ENCODE measurements around the gene GRIFIN. TPM values are rescaled to one million over a fixed set of nuclear protein-coding genes. Genes with fewer than 3 reads are reported as not detected.
A peak's percentile ranks its signal among the peaks of the same experiment; 100 is the strongest.

GRIFIN gene
- polyA plus RNA-seq, 2 of the 4 experiments (the other 2 are of a cell fraction) = not detected

DNA sequence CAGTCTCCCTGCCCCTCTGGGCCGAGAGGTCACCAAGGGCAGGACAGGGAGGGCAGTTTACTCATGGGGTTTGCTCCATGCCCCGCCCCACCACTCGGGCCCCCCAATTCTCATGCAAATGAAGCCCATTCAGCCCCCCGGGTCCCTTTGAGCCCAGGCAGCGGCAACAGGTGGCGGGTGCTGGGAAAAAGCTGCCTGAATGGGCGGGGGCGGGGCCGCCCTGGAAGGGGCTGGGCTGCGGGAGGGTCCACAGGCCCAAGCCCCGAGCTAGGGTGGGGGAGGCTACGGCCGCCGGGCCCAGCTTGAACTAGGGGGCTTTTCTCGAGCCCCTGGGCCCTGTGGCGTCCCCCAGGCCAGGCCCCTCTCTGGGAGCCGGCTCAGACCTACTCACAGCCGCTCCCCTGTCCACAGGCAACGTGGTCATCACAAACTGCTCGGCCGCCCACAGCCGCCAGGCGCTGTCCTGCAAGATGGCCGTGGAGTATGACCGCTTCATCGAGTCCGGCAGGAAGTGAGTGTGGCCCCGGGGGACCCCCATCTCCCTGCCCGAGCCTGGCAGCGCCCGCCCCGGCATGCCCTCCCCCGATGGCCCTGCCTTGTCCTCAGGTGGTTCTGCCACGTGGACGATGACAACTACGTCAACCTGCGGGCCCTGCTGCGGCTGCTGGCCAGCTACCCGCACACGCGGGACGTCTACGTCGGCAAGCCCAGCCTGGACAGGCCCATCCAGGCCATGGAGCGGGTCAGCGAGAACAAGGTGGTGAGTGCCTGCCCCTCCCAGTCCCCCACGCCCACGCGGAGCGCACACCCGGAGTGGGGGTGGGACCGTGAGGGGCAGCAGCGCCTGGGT lies 48.8 kb upstream of the GRIFIN start (continued):
- TF ChIP-seq NR3C1 (IDR thresholded peaks at IDR 0.05) (no peak), RNF2 (IDR thresholded peaks at IDR 0.05; ENCODE audit: borderline replicate concordance, low read depth) (no peak)

GRCh38 chr7:2523941-2524807 lies 48.0 kb upstream of the GRIFIN start:
- ChIA-PET CTCF (interaction anchor here (0.6 to 2.2 kb wide), 6 partner anchors 13 to 55 kb away, joined by 3 to 9 read pairs (median 4); no protein-coding TSS in a partner anchor), POLR2A (no interaction called here)
- TF ChIP-seq, protein P1, sequence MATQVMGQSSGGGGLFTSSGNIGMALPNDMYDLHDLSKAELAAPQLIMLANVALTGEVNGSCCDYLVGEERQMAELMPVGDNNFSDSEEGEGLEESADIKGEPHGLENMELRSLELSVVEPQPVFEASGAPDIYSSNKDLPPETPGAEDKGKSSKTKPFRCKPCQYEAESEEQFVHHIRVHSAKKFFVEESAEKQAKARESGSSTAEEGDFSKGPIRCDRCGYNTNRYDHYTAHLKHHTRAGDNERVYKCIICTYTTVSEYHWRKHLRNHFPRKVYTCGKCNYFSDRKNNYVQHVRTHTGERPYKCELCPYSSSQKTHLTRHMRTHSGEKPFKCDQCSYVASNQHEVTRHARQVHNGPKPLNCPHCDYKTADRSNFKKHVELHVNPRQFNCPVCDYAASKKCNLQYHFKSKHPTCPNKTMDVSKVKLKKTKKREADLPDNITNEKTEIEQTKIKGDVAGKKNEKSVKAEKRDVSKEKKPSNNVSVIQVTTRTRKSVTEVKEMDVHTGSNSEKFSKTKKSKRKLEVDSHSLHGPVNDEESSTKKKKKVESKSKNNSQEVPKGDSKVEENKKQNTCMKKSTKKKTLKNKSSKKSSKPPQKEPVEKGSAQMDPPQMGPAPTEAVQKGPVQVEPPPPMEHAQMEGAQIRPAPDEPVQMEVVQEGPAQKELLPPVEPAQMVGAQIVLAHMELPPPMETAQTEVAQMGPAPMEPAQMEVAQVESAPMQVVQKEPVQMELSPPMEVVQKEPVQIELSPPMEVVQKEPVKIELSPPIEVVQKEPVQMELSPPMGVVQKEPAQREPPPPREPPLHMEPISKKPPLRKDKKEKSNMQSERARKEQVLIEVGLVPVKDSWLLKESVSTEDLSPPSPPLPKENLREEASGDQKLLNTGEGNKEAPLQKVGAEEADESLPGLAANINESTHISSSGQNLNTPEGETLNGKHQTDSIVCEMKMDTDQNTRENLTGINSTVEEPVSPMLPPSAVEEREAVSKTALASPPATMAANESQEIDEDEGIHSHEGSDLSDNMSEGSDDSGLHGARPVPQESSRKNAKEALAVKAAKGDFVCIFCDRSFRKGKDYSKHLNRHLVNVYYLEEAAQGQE (IDR thresholded peaks at IDR 0.05) = no peak
- TF ChIP-seq JUN (IDR thresholded peaks at IDR 0.05) (0 out of 5 replicates have a peak, but pooled peaks of 1 of the 2 experiments have one; percentile 29), RNF2 (IDR thresholded peaks at IDR 0.05; ENCODE audit: borderline replicate concordance, low read depth) (no peak), TP53 (CRISPR knock-in tag; IDR thresholded peaks at IDR 0.05) (no peak), GATA3 (IDR thresholded peaks at IDR 0.05; ENCODE audit: borderline replicate concordance) (0 out of 2 replicates have a peak, but pooled peaks have one; percentile 3), FOSL2 (IDR thresholded peaks at IDR 0.05) (no peak), FOSL2 (CRISPR knock-in tag; IDR thresholded peaks at IDR 0.05) (peak; percentile 69), NFE2L2 (conservative IDR thresholded peaks at IDR 0.05; ENCODE audit: low read length) (no peak), KDM1A (IDR thresholded peaks at IDR 0.05; ENCODE audit: low read depth) (no peak), SREBF2 (IDR thresholded peaks at IDR 0.05) (no peak), MYC (IDR thresholded peaks at IDR 0.05; ENCODE audit: borderline replicate concordance, low read length) (0 out of 2 replicates have a peak, but pooled peaks have one; percentile 37), MAX (IDR thresholded peaks at IDR 0.05) (peak; percentile 9; the same call in 1 of the 2 replicates), BHLHE40 (IDR thresholded peaks at IDR 0.05; ENCODE audit: low read depth, low read length) (no peak)
- H3K4me1 ChIP-seq = peaks cover 89% of the 10 kb centered on the region
- H3K27ac ChIP-seq = peak overlapping the region; percentile 81 to 95
- no peaks in the 10 kb centered on the region for H3K9me3 ChIP-seq
- ATAC-seq (peak in 1 of 2 experiments; percentile 24; a peak in 3 of 6 replicates), DNase-seq (ENCODE audit: low read depth in 1 of 2, low spot score in 1 of 2) (peak; percentile 44 to 66), FAIRE-seq (no peak)
- H3K4me2 ChIP-seq = peak overlapping the region; percentile 99
- H3K4me3 ChIP-seq = peak overlapping the region; percentile 25; the same call in 2 of the 3 replicates
- WGBS (ENCODE audit: missing lambda C conversion rate) = 6% methylated on average over 10 of the region's 51 CpGs

- ChIA-PET POLR2A (no interaction called here), CTCF (interaction anchor here (0.9 to 1.6 kb wide), 3 partner anchors 37 to 55 kb away, joined by 3 to 4 read pairs (median 4); no protein-coding TSS in a partner anchor)
- ATAC-seq (peak in 1 of 2 experiments; percentile 3; a peak in 1 of 6 replicates), FAIRE-seq (no peak), DNase-seq (ENCODE audit: low read depth in 1 of 2, low spot score in 1 of 2) (no peak)
- H3K4me1 ChIP-seq = peaks cover 82% of the 10 kb centered on the region
- no peaks in the 10 kb centered on the region for H3K9me3 ChIP-seq
- H3K4me2 ChIP-seq = peak overlapping the region; percentile 99
- no peak for TF ChIP-seq CHD2 (IDR thresholded peaks at IDR 0.05; ENCODE audit: low read length, partially characterized antibody)
- peak; percentile 18; the same call in 1 of the 2 replicates for TF ChIP-seq MAX (IDR thresholded peaks at IDR 0.05)
- TF ChIP-seq, protein P2, sequence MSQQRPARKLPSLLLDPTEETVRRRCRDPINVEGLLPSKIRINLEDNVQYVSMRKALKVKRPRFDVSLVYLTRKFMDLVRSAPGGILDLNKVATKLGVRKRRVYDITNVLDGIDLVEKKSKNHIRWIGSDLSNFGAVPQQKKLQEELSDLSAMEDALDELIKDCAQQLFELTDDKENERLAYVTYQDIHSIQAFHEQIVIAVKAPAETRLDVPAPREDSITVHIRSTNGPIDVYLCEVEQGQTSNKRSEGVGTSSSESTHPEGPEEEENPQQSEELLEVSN (IDR thresholded peaks at IDR 0.05; ENCODE audit: borderline replicate concordance, low read depth) = peak; percentile 52; the same call in 1 of the 2 replicates
- 0 out of 2 replicates have a peak, but pooled peaks have one; percentile 11 for TF ChIP-seq MYC (IDR thresholded peaks at IDR 0.05; ENCODE audit: borderline replicate concordance, low read length)
- no peak for TF ChIP-seq EHF (CRISPR knock-in tag; IDR thresholded peaks at IDR 0.05)
- no peak for TF ChIP-seq HOXA7 (CRISPR knock-in tag; IDR thresholded peaks at IDR 0.05)
- no CpG with 5 or more reads among the region's 22 CpGs for WGBS (ENCODE audit: missing lambda C conversion rate)
- peak overlapping the region; percentile 81 to 95 for H3K27ac ChIP-seq
- H3K4me3 ChIP-seq = peak overlapping the region; percentile 25; the same call in 2 of the 3 replicates
Observed at GRCh38 chr7:2523461-2523936, 47.3 kb upstream of the GRIFIN start.

Measured in A549 (cell line).